ENCODE measurements around the gene ARIH1.
"Not testable (repeated sequence)": the region's sequence is repeated elsewhere in the genome, so short reads cannot be mapped to it uniquely, and the experiment has no call there.

ARIH1 gene

GRCh38 chr15:72648631-72649253 is 174.6 kb downstream of the ARIH1 start:
- H3K27me3 ChIP-seq (ENCODE audit: low read depth); H3K36me3 ChIP-seq (replicated peaks); H3K4me3 ChIP-seq; in situ Hi-C loops (cut with MboI; ENCODE audit: low sequenced_read_pairs); H3K9me3 ChIP-seq; H3K4me1 ChIP-seq; DNase-seq (ENCODE audit: low spot score in 2 of 2): not testable (repeated sequence)

Measured in HAP-1 (cell line).